ENCODE results near the gene DIS3L2.
"Not testable (repeated sequence)": the region's sequence is repeated elsewhere in the genome, so short reads cannot be mapped to it uniquely, and the experiment has no call there.

DIS3L2 gene

DNA sequence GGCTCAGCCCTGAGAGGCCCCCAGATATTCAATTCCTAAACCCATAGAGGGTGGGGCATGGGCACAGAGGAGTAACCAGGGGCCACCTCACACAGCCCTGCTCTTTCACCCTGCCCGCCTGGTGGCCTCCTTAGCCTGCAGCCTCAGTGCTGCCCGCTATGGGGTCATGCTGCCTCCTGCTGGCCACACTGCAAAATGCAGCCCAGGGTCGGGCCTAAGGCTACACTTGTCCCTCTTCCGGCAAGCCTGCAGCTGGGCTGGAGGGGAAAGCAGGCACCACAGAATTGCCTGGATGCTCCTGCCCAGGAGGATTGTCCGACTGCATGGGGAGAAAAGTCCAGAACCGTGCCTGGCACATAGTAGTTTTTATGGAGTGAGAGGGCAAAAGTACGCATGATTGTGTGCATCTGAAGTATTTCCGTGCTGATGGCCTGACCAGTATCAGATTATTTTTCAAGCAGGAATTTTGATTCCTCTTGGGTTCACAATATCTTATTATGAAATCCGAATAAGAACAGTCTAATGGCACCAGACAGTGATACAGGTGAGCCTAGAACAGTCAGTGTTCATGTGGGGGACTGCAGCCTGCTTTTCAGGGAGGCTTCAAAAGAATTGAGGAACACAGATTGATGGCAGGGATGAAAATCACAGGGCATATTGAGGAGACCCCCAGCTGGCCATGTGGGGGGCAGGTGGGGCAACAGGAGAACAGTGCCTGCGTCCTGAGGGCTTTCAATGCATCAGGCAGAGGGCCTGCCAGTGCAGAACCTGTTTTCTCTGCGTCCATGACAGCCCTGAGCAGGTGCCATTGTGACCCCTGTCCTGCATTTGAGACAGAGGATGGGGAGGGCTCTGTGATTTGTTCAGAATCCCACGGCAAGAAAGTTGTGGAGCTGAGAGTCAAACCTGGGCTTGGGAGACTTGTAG lies 365.9 kb downstream of the DIS3L2 start:
- TF ChIP-seq, protein P1, sequence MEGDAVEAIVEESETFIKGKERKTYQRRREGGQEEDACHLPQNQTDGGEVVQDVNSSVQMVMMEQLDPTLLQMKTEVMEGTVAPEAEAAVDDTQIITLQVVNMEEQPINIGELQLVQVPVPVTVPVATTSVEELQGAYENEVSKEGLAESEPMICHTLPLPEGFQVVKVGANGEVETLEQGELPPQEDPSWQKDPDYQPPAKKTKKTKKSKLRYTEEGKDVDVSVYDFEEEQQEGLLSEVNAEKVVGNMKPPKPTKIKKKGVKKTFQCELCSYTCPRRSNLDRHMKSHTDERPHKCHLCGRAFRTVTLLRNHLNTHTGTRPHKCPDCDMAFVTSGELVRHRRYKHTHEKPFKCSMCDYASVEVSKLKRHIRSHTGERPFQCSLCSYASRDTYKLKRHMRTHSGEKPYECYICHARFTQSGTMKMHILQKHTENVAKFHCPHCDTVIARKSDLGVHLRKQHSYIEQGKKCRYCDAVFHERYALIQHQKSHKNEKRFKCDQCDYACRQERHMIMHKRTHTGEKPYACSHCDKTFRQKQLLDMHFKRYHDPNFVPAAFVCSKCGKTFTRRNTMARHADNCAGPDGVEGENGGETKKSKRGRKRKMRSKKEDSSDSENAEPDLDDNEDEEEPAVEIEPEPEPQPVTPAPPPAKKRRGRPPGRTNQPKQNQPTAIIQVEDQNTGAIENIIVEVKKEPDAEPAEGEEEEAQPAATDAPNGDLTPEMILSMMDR (IDR thresholded peaks at IDR 0.05), result peak; percentile 97
- TF ChIP-seq ZFX (IDR thresholded peaks at IDR 0.05; ENCODE audit: borderline replicate concordance), result no peak

DNA sequence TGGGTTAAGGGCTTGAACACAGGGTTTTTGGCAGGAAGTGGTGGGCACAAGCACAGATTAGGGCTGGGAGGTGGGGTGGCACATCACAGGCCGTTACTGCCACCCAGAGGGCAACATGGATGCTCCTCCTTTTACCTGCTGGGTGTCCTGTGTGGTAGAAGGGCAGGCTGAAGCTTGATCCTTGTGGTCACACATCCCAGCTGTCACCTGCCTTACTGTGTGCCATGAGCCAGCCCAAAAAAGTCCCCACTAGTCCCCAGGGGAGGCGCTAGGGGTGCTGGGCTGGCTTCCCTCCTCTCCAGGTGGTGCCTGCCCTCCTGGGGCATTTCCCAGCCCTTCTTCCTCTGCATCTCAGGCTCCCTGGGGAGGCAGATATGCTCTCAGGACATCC lies 366.5 kb downstream of the DIS3L2 start:
- no peak overlapping the region for H3K27ac ChIP-seq

More for the DNA sequence above, 365.9 kb downstream of the DIS3L2 start:
- H3K27ac ChIP-seq, result peak overlapping the region; percentile 13; the same call in 1 of the 2 replicates

DNA sequence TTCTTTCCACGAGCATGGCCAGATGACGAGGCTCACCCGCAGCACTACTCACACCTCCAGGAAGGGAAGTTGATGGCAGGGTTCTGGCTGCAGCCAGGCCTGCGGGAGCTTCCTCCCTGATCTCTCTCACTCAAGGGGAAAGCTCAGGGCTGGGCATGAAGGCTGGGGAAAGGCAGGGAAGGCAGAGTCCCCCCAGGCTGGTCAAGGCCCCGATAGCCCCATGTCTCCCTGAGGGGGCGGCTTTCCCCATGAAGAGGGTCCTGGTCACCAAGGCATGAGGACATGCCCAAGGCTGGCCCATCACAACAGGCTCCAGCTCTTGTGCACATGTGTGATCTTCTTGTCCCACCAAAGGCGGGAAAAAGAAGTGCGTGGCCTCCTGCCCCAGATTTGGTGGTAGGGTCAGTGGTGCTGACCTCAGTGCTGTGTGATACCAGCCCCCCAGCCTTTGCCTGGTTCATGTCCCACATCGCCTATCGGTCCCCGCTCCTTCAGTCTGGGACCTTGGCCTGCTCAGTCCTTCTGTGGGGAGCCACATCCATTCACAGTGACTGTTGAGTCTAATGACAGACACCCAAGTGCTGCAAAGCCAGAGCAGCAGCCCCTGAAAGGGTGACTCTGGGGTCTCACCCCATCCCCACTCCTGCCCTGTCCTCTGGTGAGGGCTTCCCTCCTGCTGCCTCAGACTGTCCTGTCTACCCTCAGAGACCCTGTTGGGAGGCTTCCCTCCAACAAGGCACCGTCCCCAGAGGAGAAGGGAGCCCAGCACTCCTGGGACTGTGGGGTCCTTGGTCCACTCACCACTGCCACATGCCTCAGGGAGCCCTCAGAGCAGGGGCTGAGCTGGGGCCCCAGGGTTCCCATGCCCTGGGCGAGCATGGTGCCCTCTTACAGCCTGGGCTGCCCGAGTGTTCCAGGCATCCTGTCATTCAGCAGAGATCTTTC lies 367.3 kb downstream of the DIS3L2 start:
- TF ChIP-seq, protein P1 (IDR thresholded peaks at IDR 0.05), result no peak
- no peak for TF ChIP-seq ZFX (IDR thresholded peaks at IDR 0.05; ENCODE audit: borderline replicate concordance)
- H3K27ac ChIP-seq, result no peak overlapping the region

More for the DNA sequence above, 366.5 kb downstream of the DIS3L2 start:
- TF ChIP-seq ZFX (IDR thresholded peaks at IDR 0.05; ENCODE audit: borderline replicate concordance), result no peak
- TF ChIP-seq, protein P1 (IDR thresholded peaks at IDR 0.05), result no peak

DNA sequence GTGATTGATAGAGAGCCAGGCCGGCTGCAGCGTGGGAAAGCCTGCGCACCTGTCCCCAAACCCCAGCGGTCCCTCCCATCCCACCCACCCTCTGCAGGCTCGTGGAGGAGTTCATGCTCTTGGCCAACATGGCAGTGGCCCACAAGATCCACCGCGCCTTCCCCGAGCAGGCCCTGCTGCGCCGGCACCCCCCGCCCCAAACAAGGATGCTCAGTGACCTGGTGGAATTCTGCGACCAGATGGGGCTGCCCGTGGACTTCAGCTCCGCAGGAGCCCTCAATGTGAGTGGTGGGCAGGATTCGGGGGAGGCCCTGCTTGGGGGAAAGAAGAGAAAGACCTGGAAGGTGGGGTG lies 368.2 kb downstream of the DIS3L2 start:
- no peak overlapping the region for H3K27ac ChIP-seq
- no peak for TF ChIP-seq ZFX (IDR thresholded peaks at IDR 0.05; ENCODE audit: borderline replicate concordance)
- TF ChIP-seq, protein P1 (IDR thresholded peaks at IDR 0.05), result no peak

DNA sequence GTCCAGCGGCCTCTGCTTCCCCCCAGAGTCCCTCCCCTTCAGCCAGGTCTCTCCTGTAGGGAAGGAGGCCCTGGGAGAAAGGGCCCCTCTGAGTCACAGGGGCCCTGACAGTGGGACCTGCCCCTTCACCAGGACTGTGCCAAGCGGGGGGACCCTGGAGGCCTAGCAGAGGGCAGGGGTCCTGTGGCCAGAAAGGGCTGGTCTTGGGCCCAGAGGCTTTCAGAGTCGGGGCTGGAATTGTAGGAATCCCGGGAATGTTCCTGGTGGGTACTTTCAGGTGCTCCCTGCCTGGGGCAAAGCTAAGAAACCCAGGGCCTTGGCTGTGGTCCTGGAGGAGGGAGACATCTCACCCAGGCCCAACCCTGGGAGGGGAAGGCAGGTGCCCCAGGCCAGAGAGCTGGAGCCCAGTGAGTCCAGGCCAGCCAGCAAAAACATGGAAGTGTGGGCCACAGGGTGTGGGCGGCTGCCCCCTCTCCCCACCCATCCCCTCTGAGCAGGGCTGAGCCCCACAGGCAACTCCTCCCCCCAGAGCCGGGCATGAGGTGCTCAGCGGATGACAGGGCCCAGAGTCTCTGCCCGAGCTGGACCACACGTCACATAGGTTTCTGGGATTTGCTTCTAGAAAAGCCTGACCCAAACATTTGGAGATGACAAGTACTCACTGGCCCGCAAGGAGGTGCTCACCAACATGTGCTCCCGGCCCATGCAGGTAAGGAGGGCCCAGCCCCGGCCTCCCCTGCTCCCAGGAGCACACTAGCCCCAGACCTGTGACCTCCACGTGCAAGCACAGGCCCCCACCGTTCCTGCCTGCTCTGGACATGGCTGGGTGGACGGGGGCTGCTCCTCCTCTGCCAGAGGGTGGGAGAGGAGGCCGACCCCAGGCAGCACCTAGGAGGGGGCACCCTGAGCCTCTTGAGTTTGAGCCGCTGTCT lies 368.8 kb downstream of the DIS3L2 start:
- TF ChIP-seq, protein P1 (IDR thresholded peaks at IDR 0.05), result no peak
- TF ChIP-seq ZFX (IDR thresholded peaks at IDR 0.05; ENCODE audit: borderline replicate concordance), result no peak
- no peak overlapping the region for H3K27ac ChIP-seq

DNA sequence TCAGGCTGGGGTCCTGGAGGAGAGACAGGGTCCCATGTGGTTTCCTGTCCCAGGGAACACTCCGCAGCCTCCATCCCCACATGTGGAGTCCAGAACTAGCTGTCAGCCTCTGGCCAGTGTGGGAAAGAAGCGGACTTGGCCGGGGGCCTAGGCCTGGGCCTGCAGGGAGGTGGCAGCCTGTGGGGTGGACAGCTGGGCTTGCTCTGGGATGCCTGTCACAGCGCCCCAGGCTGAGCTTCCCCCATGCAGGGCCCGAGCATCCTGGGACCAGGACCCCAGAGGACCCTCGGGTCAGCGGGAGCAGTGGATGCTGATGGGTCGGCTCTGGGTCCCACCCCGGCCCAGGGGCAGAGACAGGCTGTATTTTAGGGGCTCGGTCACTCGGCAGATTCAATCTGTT lies 369.5 kb downstream of the DIS3L2 start:
- H3K27ac ChIP-seq, result not testable (repeated sequence)

DNA sequence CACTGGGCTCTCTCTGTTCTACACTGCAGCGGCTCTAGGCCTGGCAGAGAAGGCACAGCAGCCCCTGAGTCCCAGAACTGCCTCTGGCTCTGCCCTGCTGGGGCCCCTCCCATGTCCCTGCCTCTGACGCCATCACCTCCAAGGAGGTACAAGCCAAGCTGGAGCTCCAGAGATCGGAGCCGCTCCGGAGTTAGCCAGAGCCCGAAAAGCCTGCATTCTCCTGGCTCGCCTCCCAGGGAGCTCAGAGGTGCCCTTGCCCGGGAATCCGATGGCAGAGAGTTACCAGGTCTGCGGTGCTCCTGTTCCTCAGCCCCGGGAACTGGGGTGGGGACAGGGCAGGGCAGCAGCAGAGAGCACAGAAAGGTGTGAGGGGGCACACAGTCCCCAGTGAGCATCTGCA lies 370.1 kb downstream of the DIS3L2 start:
- not testable (repeated sequence) for H3K27ac ChIP-seq

DNA sequence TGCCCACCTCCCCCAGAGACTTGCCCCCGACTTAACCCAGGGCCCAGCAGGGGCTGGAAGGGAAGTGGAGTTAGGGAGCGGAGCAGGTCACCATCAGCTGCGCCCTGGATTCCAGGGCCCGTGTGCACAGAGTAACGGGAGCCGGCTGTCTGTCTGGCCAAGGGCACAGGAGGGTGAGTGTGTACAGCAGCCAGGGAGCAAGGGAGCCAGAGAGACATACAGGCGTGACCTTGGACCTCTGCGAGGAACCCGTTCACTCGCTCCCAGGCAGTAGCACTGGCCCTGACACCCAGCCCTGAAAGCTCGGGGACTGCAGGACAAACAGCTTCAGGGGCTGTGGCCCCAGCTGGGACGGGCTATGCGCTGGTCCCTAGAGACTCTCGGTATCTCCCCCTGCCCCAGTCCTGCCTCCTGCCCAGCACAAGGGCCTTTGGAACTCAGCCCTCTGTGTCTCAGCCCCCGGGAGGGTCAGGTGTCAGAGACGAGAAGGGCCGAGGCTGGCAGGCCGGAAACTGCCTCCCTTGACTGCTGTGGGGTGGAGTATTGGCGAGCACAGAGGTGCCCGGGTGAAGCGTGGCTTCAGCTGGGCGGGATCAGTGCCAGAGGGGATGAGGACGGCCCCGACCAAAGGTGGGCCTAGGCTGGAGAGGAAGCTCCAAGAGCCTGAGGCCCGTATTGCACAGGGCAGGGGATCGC lies 370.9 kb downstream of the DIS3L2 start:
- H3K27ac ChIP-seq, result not testable (repeated sequence)
